GM18508 (cell line): Measurements from ENCODE around the gene SLC4A5.

Experiments used
- ATAC-seq: cut with Tn5 transposase; IDR thresholded peaks from one replicate; pipeline ENCODE4 v1.9.1; 2021; ENCODE audit warnings: moderate number of reproducible peaks; ENCODE audit not compliant: insufficient read depth, unreplicated experiment

SLC4A5 gene

GRCh38 chr2:74316627-74317295, 26.5 kb downstream of the SLC4A5 start:
- ATAC-seq = no peak

GRCh38 chr2:74314107-74314506, 29.1 kb downstream of the SLC4A5 start:
- no peak for ATAC-seq

GRCh38 chr2:74313497-74313896, 29.7 kb downstream of the SLC4A5 start:
- ATAC-seq = no peak

DNA sequence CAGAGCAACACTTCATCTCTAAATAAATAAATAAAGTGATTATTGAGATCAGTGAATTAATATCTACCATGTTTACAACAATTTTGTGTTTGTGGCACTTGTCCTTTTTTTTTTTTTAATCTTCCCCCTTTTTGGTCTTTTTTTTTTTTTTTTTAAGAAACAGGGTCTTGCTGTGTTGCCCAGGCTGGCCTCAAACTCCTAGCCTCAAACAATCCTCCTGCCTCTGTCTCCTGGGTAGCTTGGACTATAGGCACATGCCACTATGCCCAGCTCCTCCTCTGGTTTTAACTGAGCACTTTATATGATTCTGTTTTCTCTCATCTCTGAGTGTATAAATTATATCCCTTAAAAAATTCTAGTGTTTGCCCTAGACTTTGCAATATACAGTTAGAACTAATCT, 30.3 kb downstream of the SLC4A5 start:
- no peak for ATAC-seq

- ATAC-seq = no peak
These were observed 35.5 kb downstream of the SLC4A5 start for GRCh38 chr2:74307720-74308119.

DNA sequence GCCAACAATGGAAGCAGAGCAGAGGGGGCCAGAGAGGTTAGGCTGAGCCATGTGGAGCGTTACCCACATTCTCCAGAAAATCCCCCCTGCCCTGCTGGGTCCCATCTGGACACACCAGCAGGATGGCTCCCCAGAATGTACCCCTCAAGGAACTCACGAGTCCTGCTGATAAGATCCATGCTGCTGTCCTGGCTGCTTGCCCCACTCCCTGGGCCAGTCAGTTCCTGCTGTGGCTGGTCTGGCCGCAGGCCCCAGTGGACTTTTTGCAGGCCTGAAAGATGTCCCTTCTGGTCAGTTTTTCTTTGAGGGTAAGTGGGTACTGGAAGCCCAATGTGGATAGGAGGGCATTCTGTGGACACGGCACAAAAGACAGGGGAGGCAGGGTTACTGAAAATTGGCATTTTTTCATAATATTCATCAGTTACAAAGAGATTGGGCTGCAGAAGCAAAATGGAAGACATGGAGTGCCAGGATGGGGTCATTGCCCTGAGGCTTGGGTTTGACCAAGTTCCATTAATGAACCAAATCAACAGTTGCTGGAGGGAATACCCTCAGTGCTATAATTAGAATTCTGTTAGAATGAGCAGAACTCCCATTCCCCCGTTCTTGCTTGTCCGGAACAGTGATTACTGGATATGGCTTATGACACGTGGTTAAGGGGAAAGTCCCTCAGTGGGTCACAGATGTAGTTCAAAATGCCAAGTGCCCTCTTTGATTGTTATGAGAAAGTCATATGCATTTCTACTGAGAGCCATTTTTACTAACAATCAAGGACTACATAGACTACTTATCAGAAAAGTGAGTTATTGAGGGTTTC, 38.7 kb downstream of the SLC4A5 start:
- no peak for ATAC-seq

DNA sequence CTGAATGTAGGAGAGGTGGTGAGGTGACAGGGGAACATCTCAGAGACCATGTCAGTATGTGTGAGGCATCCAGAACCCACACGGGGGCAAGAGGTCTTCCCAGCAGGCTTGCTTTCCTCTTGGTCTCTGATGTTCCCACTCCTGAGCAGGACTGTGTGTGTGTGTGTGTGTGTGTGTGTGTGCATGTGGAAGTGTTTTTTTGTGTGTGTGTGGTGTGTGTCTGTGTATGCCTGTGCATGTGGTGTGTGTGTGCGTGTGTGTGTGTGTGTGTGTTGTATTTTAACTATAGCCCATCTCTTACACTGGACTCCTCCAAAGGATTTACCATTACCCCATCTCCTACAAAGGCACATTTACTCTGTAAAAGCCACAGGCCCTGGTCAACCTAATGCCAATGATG, 40.4 kb downstream of the SLC4A5 start:
- ATAC-seq = no peak

DNA sequence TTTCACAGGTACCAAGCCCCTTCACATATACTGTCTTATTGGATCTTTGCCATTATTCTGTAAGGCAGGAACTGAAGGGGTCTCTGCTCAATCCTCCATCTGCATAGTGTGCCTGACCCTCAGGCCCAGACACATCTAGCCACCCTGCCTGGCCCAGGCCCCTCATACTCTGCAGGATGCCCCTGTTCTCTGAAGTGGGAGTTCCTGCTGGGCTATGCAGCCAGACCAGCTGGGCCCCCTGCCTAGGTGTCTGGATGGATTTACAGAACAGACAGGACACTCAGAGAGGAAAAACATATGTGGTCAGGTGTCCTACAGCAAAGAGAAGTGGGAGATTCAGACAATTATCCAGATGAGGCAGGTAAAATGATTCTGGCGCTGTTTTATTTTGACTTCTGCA, 42.0 kb downstream of the SLC4A5 start:
- ATAC-seq = no peak

- ATAC-seq = no peak
These were observed 42.7 kb downstream of the SLC4A5 start for GRCh38 chr2:74300506-74300905.

DNA sequence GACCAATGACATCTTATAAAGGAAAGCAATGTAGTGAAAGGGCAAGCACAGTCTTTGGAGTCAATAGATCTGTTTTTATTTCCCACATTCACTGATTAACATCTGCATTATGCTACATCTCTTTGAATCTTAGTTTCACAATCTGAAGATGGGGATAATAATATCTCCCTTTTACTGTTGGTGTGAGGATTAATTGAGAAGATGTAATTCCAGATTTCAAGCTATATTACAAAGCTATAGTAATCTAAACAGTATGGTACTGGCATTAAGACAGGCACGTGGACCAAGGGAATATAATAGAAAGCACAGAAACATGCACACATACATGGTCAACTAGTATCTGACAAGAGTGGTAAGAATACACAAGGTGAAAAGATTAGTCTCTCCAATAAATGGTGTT, 45.3 kb downstream of the SLC4A5 start:
- ATAC-seq = no peak

DNA sequence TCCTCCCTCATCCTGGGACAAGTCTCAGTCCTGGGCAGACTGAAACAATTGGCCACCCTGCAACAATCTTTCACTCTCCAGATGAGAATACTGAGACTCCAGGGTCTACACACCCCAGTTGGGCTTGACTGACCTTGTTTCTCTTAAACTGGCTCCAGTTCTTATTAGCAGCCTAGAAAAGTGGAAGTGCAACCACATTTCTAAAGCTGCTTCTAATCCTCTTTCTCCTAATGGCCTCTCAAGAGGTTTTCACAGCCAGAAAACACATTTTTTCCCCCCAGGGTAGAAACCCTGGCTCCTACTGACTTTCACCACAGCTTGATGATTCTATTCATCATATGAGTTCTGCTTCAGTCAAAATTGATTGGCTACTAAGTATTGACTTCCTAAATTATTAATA, 45.8 kb downstream of the SLC4A5 start:
- no peak for ATAC-seq

DNA sequence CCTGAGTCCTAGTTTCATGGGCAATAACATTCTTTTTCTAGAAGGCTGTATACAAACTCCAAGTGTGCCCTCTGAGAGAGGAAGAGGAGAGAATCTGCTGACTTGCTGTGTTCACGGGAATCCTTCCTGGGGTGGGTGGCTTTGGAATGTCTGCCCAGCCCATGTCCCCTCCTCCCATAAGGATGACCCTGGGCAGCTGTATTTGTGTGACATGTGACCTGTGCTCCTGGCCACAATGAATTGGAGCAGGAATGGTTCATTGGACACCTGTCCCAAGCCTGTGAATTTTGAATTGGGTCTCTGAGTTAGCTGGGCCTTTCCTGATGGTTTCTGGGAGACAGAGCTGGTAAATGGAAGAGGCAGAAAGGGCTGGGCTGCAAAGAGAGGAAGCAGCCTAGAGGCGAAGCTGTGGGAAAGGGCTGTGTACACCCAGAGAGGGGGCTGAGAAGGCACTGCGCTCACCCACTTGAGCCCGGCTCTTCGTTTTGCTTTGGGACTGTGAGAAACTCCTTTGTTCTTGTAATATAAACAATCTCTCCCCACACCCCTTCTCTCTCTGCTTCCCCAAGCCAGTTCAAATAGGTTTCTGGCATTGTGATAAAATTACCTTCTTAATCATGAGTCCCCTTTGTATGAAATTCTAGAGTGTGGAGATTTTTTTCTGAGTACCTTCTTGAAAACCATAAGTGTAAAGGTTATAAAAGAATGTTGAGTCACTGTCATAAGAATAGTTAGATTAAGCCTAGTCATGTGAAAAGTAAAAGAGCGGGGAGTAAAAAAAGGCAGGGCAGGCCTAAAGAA, 49.8 kb downstream of the SLC4A5 start:
- ATAC-seq = no peak

- ATAC-seq = no peak
These were observed 50.5 kb downstream of the SLC4A5 start for GRCh38 chr2:74292751-74293150.

GRCh38 chr2:74291886-74292621, 51.2 kb downstream of the SLC4A5 start:
- ATAC-seq = no peak

GRCh38 chr2:74291218-74291544, 52.0 kb downstream of the SLC4A5 start:
- no peak for ATAC-seq

GRCh38 chr2:74290466-74291217, 52.6 kb downstream of the SLC4A5 start:
- ATAC-seq = no peak

- ATAC-seq = no peak
These were observed 53.1 kb downstream of the SLC4A5 start for GRCh38 chr2:74290066-74290465.

DNA sequence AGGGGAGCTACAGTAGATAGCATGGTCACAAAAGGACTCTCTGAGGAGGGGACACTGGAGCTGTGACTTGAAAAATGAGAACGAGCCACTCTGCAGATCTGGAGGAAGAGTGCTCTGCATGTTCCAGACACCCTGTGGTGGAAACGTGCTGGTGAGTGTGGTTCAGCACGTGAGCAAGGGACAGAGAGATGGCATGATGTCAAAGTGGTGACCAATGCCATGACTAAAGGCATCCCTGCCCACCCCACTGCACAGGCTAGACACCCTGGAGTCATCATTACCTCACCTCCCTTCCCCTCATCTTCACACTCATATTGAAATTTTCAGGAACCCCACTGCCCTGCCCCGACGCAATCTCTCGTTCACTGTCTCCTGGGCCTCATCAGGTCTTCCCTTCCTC, 56.5 kb downstream of the SLC4A5 start:
- no peak for ATAC-seq

- no peak for ATAC-seq
These were observed 61.9 kb downstream of the SLC4A5 start for GRCh38 chr2:74281141-74281975.
